SK-N-SH treated with all-trans-retinoic acid at 6 μM for 48 hours (cell line): ENCODE measurements around the gene SORCS2.

Source experiments
- ATAC-seq: fragments of 200-7000 bp; cut with Tn5 transposase; 3 replicates; pipeline ENCODE4 v1.9.1; 2020; ENCODE audit warnings: mild to moderate bottlenecking, moderate library complexity
- ARNTL ChIP-seq: fragments of 450-650 bp; formaldehyde crosslinking; IDR thresholded peaks from 2 replicates; pipeline ENCODE4 v1.5.0; 2020; ENCODE audit warnings: low read depth, mild to moderate bottlenecking, moderate library complexity, borderline replicate concordance
- CSDC2 ChIP-seq: fragments of 250-450 bp; sonication (Bioruptor Pico); IDR thresholded peaks from 2 replicates; pipeline ENCODE4 v1.5.0; 2020; ENCODE audit warnings: mild to moderate bottlenecking, moderate library complexity
- ESRRG ChIP-seq: fragments of 250-450 bp; sonication (Bioruptor Pico); IDR thresholded peaks from 2 replicates; pipeline ENCODE4 v1.6.1; 2021; ENCODE audit warnings: mild to moderate bottlenecking
- ISL1 ChIP-seq: fragments of 250-450 bp; sonication (Bioruptor Pico); IDR thresholded peaks from 2 replicates; pipeline ENCODE4 v2.1.2; 2022; ENCODE audit warnings: mild to moderate bottlenecking, moderate library complexity
- OSR1 ChIP-seq: fragments of 250-450 bp; sonication (Bioruptor Pico); IDR thresholded peaks from 2 replicates; pipeline ENCODE4 v1.8.0; 2022; ENCODE audit warnings: moderate library complexity, mild to moderate bottlenecking, inconsistent platforms
- PPARA ChIP-seq: fragments of 250-450 bp; sonication (Bioruptor Pico); IDR thresholded peaks from 2 replicates; pipeline ENCODE4 v1.5.0; 2020; ENCODE audit warnings: mild to moderate bottlenecking, borderline replicate concordance
- RARB ChIP-seq: fragments of 250-450 bp; sonication (Bioruptor Pico); IDR thresholded peaks from 2 replicates; pipeline ENCODE4 v1.8.0; 2021; ENCODE audit warnings: mild to moderate bottlenecking, moderate library complexity
- SNAI2 ChIP-seq: fragments of 250-450 bp; sonication (Bioruptor Pico); IDR thresholded peaks from 2 replicates; pipeline ENCODE4 v1.5.0; 2020; ENCODE audit warnings: mild to moderate bottlenecking, moderate library complexity
- TCF4 ChIP-seq: fragments of 250-450 bp; sonication (Bioruptor Pico); IDR thresholded peaks from 2 replicates; pipeline ENCODE4 v1.8.0; 2021; ENCODE audit warnings: mild to moderate bottlenecking, moderate library complexity, borderline replicate concordance
- TOX ChIP-seq: fragments of 250-450 bp; sonication (Bioruptor Pico); IDR thresholded peaks from 2 replicates; pipeline ENCODE4 v1.8.0; 2021; ENCODE audit warnings: mild to moderate bottlenecking, moderate library complexity, borderline replicate concordance
- ZC3H10 ChIP-seq: fragments of 250-450 bp; sonication (Bioruptor Pico); IDR thresholded peaks from 2 replicates; pipeline ENCODE4 v1.5.1; 2021; ENCODE audit warnings: mild to moderate bottlenecking, moderate library complexity
- ZFP3 ChIP-seq: fragments of 250-450 bp; sonication (Bioruptor Pico); IDR thresholded peaks from 2 replicates; pipeline ENCODE4 v1.5.0; 2020; ENCODE audit warnings: mild to moderate bottlenecking, moderate library complexity
- ZFP30 ChIP-seq: fragments of 450-650 bp; formaldehyde crosslinking; IDR thresholded peaks from 2 replicates; pipeline ENCODE4 v1.5.0; 2022; ENCODE audit warnings: mild to moderate bottlenecking, moderate library complexity
- ZNF565 ChIP-seq: fragments of 450-650 bp; formaldehyde crosslinking; conservative IDR thresholded peaks from 2 replicates; pipeline ENCODE4 v1.5.0; 2020; ENCODE audit warnings: low read depth, mild to moderate bottlenecking, moderate library complexity
- ZNF70 ChIP-seq: fragments of 450-650 bp; formaldehyde crosslinking; IDR thresholded peaks from 2 replicates; pipeline ENCODE4 v1.5.0; 2020; ENCODE audit warnings: mild to moderate bottlenecking, moderate library complexity
- ZNF8 ChIP-seq: fragments of 450-650 bp; formaldehyde crosslinking; IDR thresholded peaks from 2 replicates; pipeline ENCODE4 v1.5.0; 2020; ENCODE audit warnings: mild to moderate bottlenecking, moderate library complexity
- TF ChIP-seq, protein P1 (sequence below): fragments of 250-450 bp; sonication (Bioruptor Pico); IDR thresholded peaks from 2 replicates; pipeline ENCODE4 v1.8.0; 2020; ENCODE audit warnings: mild to moderate bottlenecking, moderate library complexity, borderline replicate concordance
- TF ChIP-seq, protein P2 (sequence below): fragments of 250-450 bp; sonication (Bioruptor Pico); IDR thresholded peaks from 2 replicates; pipeline ENCODE4 v1.5.1; 2021; ENCODE audit warnings: mild to moderate bottlenecking, moderate library complexity
- TF ChIP-seq, protein P3 (sequence below): fragments of 250-450 bp; sonication (Bioruptor Pico); IDR thresholded peaks from 2 replicates; pipeline ENCODE4 v1.5.1; 2020; ENCODE audit warnings: low read depth, mild to moderate bottlenecking, moderate library complexity
- TF ChIP-seq, protein P4 (sequence below): fragments of 250-450 bp; sonication (Bioruptor Pico); IDR thresholded peaks from 2 replicates; pipeline ENCODE4 v1.8.0; 2021; ENCODE audit warnings: low read depth, mild to moderate bottlenecking, moderate library complexity, borderline replicate concordance
- TF ChIP-seq, protein P5 (sequence below): fragments of 250-450 bp; sonication (Bioruptor Pico); IDR thresholded peaks from 2 replicates; pipeline ENCODE4 v1.5.0; 2020; ENCODE audit warnings: mild to moderate bottlenecking, moderate library complexity

The SORCS2 gene

DNA sequence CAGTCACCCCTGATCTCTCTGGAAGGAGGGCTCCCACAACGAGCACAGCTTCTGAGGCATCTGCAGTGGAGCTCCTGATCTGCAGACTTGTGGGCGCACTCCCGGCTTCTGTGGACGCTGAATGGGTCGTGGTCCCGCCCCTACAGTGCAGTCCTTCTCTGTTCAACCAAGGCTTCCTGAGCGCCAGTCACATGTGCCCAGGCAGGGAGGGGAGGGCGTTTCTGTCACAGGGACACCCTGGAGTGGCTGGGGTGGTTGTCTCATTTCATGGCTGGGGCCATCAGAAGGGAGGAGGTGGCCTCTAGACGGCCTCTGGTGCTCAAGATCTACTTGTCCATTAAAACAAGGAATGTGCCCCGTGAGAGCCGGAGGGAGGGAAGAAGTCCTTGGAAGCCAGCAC is 309.5 kb downstream of the SORCS2 start:
- no peak for ATAC-seq
- no peak for TF ChIP-seq ZNF70
- TF ChIP-seq RARB (CRISPR knock-in tag): no peak
- no peak for TF ChIP-seq CSDC2 (CRISPR knock-in tag)
- no peak for TF ChIP-seq ZC3H10
- TF ChIP-seq ISL1 (CRISPR knock-in tag): no peak
- TF ChIP-seq, protein P1, sequence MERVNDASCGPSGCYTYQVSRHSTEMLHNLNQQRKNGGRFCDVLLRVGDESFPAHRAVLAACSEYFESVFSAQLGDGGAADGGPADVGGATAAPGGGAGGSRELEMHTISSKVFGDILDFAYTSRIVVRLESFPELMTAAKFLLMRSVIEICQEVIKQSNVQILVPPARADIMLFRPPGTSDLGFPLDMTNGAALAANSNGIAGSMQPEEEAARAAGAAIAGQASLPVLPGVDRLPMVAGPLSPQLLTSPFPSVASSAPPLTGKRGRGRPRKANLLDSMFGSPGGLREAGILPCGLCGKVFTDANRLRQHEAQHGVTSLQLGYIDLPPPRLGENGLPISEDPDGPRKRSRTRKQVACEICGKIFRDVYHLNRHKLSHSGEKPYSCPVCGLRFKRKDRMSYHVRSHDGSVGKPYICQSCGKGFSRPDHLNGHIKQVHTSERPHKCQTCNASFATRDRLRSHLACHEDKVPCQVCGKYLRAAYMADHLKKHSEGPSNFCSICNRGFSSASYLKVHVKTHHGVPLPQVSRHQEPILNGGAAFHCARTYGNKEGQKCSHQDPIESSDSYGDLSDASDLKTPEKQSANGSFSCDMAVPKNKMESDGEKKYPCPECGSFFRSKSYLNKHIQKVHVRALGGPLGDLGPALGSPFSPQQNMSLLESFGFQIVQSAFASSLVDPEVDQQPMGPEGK: no peak
- TF ChIP-seq ZFP3 (CRISPR knock-in tag): no peak
- no peak for TF ChIP-seq SNAI2 (CRISPR knock-in tag)
- TF ChIP-seq ZNF565 (CRISPR knock-in tag): no peak
- no peak for TF ChIP-seq OSR1 (CRISPR knock-in tag)

DNA sequence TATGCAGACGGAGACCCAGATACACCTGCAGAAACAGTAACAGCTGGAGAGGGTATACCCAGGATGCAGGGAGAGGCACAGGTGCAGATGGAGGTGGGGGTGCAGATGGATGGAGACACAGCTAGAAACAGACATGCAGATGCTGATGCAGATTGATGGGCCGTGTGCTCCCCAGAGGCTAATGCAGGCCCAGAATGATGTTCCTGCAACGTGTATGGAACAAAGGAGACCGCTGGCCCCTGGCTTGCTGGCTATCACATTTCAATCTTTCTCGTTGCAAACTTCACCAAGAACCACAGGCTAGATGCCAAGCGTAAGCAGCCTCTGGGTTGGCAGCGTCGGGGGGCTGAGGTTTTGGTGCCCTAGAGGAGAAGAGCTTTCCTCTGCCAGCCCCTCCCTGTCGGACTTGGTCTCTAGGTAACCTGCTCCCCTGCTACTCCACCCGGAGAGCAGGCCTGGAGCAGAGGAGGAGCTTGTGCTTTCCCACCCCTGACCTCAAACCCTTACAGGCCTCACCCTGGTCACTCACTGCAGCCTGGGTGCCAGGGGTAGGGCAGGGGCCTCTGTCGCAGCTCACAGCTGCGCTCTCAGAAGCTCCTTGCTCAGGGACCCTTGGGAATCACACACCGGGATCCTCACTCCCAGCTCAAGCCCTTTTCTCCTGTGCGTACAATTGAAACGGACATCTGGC is 311.4 kb downstream of the SORCS2 start:
- ATAC-seq: no peak
- TF ChIP-seq, protein P2, sequence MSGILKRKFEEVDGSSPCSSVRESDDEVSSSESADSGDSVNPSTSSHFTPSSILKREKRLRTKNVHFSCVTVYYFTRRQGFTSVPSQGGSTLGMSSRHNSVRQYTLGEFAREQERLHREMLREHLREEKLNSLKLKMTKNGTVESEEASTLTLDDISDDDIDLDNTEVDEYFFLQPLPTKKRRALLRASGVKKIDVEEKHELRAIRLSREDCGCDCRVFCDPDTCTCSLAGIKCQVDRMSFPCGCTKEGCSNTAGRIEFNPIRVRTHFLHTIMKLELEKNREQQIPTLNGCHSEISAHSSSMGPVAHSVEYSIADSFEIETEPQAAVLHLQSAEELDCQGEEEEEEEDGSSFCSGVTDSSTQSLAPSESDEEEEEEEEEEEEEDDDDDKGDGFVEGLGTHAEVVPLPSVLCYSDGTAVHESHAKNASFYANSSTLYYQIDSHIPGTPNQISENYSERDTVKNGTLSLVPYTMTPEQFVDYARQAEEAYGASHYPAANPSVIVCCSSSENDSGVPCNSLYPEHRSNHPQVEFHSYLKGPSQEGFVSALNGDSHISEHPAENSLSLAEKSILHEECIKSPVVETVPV (CRISPR knock-in tag): no peak
- TF ChIP-seq ZFP3 (CRISPR knock-in tag) (no peak), ZNF565 (CRISPR knock-in tag) (no peak), ZFP30 (no peak), ZNF70 (no peak), ARNTL (CRISPR knock-in tag) (no peak), SNAI2 (CRISPR knock-in tag) (no peak), ZNF8 (CRISPR knock-in tag) (no peak), CSDC2 (CRISPR knock-in tag) (no peak), TCF4 (no peak), ESRRG (CRISPR knock-in tag) (no peak)
- TF ChIP-seq, protein P3, sequence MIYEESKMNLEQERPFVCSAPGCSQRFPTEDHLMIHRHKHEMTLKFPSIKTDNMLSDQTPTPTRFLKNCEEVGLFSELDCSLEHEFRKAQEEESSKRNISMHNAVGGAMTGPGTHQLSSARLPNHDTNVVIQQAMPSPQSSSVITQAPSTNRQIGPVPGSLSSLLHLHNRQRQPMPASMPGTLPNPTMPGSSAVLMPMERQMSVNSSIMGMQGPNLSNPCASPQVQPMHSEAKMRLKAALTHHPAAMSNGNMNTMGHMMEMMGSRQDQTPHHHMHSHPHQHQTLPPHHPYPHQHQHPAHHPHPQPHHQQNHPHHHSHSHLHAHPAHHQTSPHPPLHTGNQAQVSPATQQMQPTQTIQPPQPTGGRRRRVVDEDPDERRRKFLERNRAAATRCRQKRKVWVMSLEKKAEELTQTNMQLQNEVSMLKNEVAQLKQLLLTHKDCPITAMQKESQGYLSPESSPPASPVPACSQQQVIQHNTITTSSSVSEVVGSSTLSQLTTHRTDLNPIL (CRISPR knock-in tag): no peak
- TF ChIP-seq, protein P1: no peak
- TF ChIP-seq, protein P4, sequence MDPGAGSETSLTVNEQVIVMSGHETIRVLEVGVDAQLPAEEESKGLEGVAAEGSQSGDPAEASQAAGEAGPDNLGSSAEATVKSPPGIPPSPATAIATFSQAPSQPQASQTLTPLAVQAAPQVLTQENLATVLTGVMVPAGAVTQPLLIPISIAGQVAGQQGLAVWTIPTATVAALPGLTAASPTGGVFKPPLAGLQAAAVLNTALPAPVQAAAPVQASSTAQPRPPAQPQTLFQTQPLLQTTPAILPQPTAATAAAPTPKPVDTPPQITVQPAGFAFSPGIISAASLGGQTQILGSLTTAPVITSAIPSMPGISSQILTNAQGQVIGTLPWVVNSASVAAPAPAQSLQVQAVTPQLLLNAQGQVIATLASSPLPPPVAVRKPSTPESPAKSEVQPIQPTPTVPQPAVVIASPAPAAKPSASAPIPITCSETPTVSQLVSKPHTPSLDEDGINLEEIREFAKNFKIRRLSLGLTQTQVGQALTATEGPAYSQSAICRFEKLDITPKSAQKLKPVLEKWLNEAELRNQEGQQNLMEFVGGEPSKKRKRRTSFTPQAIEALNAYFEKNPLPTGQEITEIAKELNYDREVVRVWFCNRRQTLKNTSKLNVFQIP: no peak
- TF ChIP-seq, all 23 proteins: peak for 0

DNA sequence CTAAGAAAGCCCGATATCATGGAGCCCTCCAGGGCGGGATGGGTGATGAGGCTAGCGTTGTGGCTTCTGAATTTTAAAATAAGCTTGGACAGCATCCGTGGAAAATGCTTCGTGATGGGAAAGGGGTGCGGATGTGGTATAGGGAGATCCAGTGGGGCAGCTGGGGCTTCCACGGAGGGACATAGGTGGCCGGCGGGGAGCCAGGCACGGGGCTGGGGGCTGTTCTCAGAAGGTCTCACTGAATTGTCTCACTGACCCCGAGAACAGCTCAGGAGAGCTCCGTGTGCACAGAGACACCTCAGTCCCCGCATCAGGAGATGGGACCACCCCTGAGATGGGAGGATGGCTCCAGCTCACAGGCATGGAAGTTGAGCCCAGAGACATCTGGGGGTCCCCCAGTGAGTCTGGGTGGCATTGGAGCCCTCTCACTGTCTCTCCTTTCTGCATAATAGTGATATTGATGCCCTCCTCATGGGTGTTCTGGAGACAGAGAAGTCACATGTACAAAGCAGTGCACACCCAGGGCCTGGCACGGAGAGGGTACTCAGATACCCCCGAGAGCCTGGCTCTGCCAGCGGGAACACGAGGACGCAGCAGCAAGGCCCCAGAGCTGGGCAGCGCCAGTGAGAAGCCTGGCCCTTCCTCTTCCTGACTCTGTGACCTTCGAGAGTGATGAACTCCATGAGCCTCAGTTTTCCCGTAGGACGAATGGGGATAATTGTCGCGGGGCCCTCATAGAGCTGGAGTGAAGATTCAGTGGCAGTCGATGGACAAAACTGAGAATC is 313.0 kb downstream of the SORCS2 start:
- TF ChIP-seq ESRRG (CRISPR knock-in tag) (no peak), ZNF8 (CRISPR knock-in tag) (no peak), SNAI2 (CRISPR knock-in tag) (no peak), TOX (no peak), ISL1 (CRISPR knock-in tag) (no peak), OSR1 (CRISPR knock-in tag) (no peak), PPARA (CRISPR knock-in tag) (no peak), ZFP30 (no peak), ZC3H10 (no peak), ZFP3 (CRISPR knock-in tag) (no peak), ARNTL (CRISPR knock-in tag) (no peak), CSDC2 (CRISPR knock-in tag) (no peak), ZNF565 (CRISPR knock-in tag) (no peak)
- TF ChIP-seq, protein P5, sequence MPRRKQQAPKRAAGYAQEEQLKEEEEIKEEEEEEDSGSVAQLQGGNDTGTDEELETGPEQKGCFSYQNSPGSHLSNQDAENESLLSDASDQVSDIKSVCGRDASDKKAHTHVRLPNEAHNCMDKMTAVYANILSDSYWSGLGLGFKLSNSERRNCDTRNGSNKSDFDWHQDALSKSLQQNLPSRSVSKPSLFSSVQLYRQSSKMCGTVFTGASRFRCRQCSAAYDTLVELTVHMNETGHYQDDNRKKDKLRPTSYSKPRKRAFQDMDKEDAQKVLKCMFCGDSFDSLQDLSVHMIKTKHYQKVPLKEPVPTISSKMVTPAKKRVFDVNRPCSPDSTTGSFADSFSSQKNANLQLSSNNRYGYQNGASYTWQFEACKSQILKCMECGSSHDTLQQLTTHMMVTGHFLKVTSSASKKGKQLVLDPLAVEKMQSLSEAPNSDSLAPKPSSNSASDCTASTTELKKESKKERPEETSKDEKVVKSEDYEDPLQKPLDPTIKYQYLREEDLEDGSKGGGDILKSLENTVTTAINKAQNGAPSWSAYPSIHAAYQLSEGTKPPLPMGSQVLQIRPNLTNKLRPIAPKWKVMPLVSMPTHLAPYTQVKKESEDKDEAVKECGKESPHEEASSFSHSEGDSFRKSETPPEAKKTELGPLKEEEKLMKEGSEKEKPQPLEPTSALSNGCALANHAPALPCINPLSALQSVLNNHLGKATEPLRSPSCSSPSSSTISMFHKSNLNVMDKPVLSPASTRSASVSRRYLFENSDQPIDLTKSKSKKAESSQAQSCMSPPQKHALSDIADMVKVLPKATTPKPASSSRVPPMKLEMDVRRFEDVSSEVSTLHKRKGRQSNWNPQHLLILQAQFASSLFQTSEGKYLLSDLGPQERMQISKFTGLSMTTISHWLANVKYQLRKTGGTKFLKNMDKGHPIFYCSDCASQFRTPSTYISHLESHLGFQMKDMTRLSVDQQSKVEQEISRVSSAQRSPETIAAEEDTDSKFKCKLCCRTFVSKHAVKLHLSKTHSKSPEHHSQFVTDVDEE (CRISPR knock-in tag): no peak
- TF ChIP-seq, protein P4: no peak
- ATAC-seq: no peak
